Activated effector memory CD4-positive, alpha-beta T cell treated with anti-CD3 and anti-CD28 coated beads, Interleukin-2, amount 50 U/mL, for 16 hours (primary cell): ENCODE measurements around the gene XKR3.
"Not testable (repeated sequence)": the region's sequence is repeated elsewhere in the genome, so short reads cannot be mapped to it uniquely, and the experiment has no call there.

ENCODE experiments used
- DNase-seq: peaks from one replicate; pipeline ENCODE4 v3.0.0-alpha.2; 2020

Gene XKR3

GRCh38 chr22:16824716-16825687 is at the start of gene XKR3:
Gene XKR3, minus strand, starts transcription at chr22:16825411. Its CDS starts 17,338 bp downstream, at chr22:16808073.
- no peak for DNase-seq

GRCh38 chr22:16869640-16870039 is 44.4 kb upstream of the XKR3 start:
- not testable (repeated sequence) for DNase-seq

GRCh38 chr22:16866167-16866566 is 41.0 kb upstream of the XKR3 start:
- no peak for DNase-seq

GRCh38 chr22:16856851-16857250 is 31.6 kb upstream of the XKR3 start:
- DNase-seq: not testable (repeated sequence)

GRCh38 chr22:16854631-16855030 is 29.4 kb upstream of the XKR3 start:
- DNase-seq: no peak

- DNase-seq: not testable (repeated sequence)
Observed at GRCh38 chr22:16851268-16851996, 26.2 kb upstream of the XKR3 start.

GRCh38 chr22:16847271-16847670 is 22.1 kb upstream of the XKR3 start:
- DNase-seq: no peak

GRCh38 chr22:16845881-16846280 is 20.7 kb upstream of the XKR3 start:
- DNase-seq: no peak

- no peak for DNase-seq
Observed at GRCh38 chr22:16845465-16845864, 20.3 kb upstream of the XKR3 start.

- DNase-seq: no peak
Observed at GRCh38 chr22:16844529-16844928, 19.3 kb upstream of the XKR3 start.

- DNase-seq: no peak
Observed at GRCh38 chr22:16838073-16838472, 12.9 kb upstream of the XKR3 start.

- DNase-seq: no peak
Observed at GRCh38 chr22:16834971-16835370, 9.8 kb upstream of the XKR3 start.

- DNase-seq: no peak
Observed at GRCh38 chr22:16831257-16831656, 6.0 kb upstream of the XKR3 start.

GRCh38 chr22:16829985-16830384 is 4.8 kb upstream of the XKR3 start:
- DNase-seq: no peak

GRCh38 chr22:16828876-16829275 is 3.7 kb upstream of the XKR3 start:
- DNase-seq: no peak

- no peak for DNase-seq
Observed at GRCh38 chr22:16827506-16827905, 2.3 kb upstream of the XKR3 start.

- no peak for DNase-seq
Observed at GRCh38 chr22:16819249-16819648, 6.0 kb downstream of the XKR3 start.

GRCh38 chr22:16818538-16818937 is 6.7 kb downstream of the XKR3 start:
- DNase-seq: no peak

GRCh38 chr22:16815073-16815472 is 10.1 kb downstream of the XKR3 start:
- no peak for DNase-seq

GRCh38 chr22:16810188-16810802 is 14.9 kb downstream of the XKR3 start:
- DNase-seq: no peak

- DNase-seq: no peak
Observed at GRCh38 chr22:16808744-16809143, 16.5 kb downstream of the XKR3 start.

- no peak for DNase-seq
Observed at GRCh38 chr22:16807109-16807508, 18.1 kb downstream of the XKR3 start.

GRCh38 chr22:16806401-16806800 is 18.8 kb downstream of the XKR3 start:
- no peak for DNase-seq

- DNase-seq: no peak
Observed at GRCh38 chr22:16804882-16805281, 20.3 kb downstream of the XKR3 start.
